Measurements from ENCODE around the gene FNDC8. TPM values are rescaled to one million over a fixed set of nuclear protein-coding genes. Genes with fewer than 3 reads are reported as not detected.

The FNDC8 gene
- total and polyA plus RNA-seq, 2 donors (not counting 1 experiment from before 2014, with no cell fraction given): not detected

DNA sequence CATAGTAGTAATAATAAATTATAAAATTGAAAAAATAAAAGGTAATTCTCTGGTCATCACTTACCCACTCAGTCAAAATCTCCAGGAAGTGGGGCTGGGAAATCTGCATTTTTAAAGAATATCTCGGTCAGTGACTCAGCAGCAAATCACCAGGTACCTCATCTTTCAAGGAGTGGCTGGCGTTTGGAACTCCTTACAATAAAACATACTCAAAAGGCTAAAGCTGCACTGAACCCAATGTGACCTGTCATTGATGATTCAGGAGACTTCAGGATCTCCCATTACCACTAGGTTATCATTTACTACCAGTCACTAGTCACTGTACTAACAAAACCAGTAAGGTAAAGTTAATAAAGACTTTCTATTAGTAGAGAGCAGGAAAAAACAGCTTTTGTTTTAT lies 36.4 kb upstream of the FNDC8 start:
- Histone ChIP-seq H3K27me3 (replicated peaks in 1 of 4; ENCODE audit: control extremely low read depth in 1 of 4, control insufficient read depth in 3 of 4, insufficient read depth in 4 of 4, low read length in 3 of 4) (no peaks in the 10 kb centered on the region), H2AFZ (ENCODE audit: insufficient read depth, low read depth, low read length, poor library complexity, severe bottlenecking) (no peak overlapping the region), H3K27ac (ENCODE audit: low read length in 2 of 2) (no peak overlapping the region), H3K4me2 (replicated peaks; ENCODE audit: low read depth, low read length, poor library complexity, severe bottlenecking) (no peak overlapping the region), H3K4me1 (ENCODE audit: control insufficient read depth in 2 of 2, insufficient read depth in 2 of 2, low read length in 2 of 2) (peaks cover 26 to 33% of the 10 kb centered on the region in 2 donors), H3K79me2 (ENCODE audit: control insufficient read depth, insufficient read depth, low read length) (peaks cover 90% of the 10 kb centered on the region), H3K9me3 (ENCODE audit: control extremely low read depth in 1 of 3, control insufficient read depth in 2 of 3, insufficient read depth in 1 of 3, low read length in 2 of 3) (no peaks in the 10 kb centered on the region), H3K9ac (ENCODE audit: low read length) (no peak overlapping the region), H4K20me1 (ENCODE audit: control insufficient read depth, insufficient read depth, low read length, poor library complexity, severe bottlenecking) (no peaks in the 10 kb centered on the region), H3K4me3 (ENCODE audit: control extremely low read depth in 1 of 5, extremely low read depth in 1 of 5, insufficient read depth in 1 of 5, low read depth in 2 of 5, low read length in 4 of 5) (no peak overlapping the region), H3K36me3 (replicated peaks in 1 of 2; ENCODE audit: control extremely low read depth in 1 of 2, control insufficient read depth in 1 of 2, extremely low read depth in 1 of 2, insufficient read depth in 2 of 2, low read length in 1 of 2) (no peaks in the 10 kb centered on the region)
- TF ChIP-seq EZH2 (IDR thresholded peaks at IDR 0.05; ENCODE audit: borderline replicate concordance, insufficient read depth, low read depth, low read length, poor library complexity, severe bottlenecking): no peak
- TF ChIP-seq, protein P1, sequence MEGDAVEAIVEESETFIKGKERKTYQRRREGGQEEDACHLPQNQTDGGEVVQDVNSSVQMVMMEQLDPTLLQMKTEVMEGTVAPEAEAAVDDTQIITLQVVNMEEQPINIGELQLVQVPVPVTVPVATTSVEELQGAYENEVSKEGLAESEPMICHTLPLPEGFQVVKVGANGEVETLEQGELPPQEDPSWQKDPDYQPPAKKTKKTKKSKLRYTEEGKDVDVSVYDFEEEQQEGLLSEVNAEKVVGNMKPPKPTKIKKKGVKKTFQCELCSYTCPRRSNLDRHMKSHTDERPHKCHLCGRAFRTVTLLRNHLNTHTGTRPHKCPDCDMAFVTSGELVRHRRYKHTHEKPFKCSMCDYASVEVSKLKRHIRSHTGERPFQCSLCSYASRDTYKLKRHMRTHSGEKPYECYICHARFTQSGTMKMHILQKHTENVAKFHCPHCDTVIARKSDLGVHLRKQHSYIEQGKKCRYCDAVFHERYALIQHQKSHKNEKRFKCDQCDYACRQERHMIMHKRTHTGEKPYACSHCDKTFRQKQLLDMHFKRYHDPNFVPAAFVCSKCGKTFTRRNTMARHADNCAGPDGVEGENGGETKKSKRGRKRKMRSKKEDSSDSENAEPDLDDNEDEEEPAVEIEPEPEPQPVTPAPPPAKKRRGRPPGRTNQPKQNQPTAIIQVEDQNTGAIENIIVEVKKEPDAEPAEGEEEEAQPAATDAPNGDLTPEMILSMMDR (IDR thresholded peaks at IDR 0.05): no peak
- CTCF ChIA-PET: interaction anchor here (3.1 kb wide), 1 partner anchor 21 kb away, joined by 15 read pairs; the partner anchor contains the start of gene RFFL
- intact Hi-C loops (cut with micrococcal nuclease): no loop called here
- Mint-ChIP-seq H3K4me3 (no peak overlapping the region), H3K27ac (no peak overlapping the region), H3K27me3 (no peaks in the 10 kb centered on the region), H3K9me3 (ENCODE audit: insufficient read depth) (no peaks in the 10 kb centered on the region), H3K4me1 (peaks cover 63% of the 10 kb centered on the region)
- no CpG with 5 or more reads among the region's 2 CpGs for WGBS (ENCODE audit: insufficient coverage)
- POLR2A ChIA-PET: no interaction called here
- ATAC-seq (ENCODE audit: low read depth) (no peak), DNase-seq (no peak)

DNA sequence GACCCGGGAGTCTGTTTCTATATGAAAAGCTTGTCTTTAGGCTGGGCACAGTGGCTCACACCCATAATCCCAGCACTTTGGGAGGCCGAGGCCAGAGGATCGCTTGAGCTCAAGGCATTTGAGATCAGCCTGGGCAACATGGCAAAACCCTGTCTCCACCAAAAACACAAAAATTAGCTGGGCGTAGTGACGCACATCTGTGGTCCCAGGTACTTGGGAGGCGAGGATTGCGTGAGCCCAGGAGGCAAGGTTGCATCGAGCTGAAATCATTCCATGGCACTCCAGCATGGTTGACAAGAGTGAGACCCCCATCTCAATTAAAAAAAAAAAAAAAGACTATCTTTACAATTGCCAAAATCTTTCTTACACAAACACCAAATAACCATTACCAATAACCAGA lies 35.3 kb upstream of the FNDC8 start:
- TF ChIP-seq EZH2 (IDR thresholded peaks at IDR 0.05; ENCODE audit: borderline replicate concordance, insufficient read depth, low read depth, low read length, poor library complexity, severe bottlenecking): no peak
- TF ChIP-seq, protein P1 (IDR thresholded peaks at IDR 0.05): no peak
- Mint-ChIP-seq H3K9me3 (ENCODE audit: insufficient read depth) (no peaks in the 10 kb centered on the region), H3K27me3 (no peaks in the 10 kb centered on the region), H3K4me1 (peaks cover 52% of the 10 kb centered on the region), H3K4me3 (no peak overlapping the region), H3K27ac (no peak overlapping the region)
- POLR2A ChIA-PET: no interaction called here
- intact Hi-C loops (cut with micrococcal nuclease): no loop called here
- H3K4me3 ChIP-seq (ENCODE audit: control extremely low read depth in 1 of 5, extremely low read depth in 1 of 5, insufficient read depth in 1 of 5, low read depth in 2 of 5, low read length in 4 of 5): no peak overlapping the region
- WGBS (ENCODE audit: insufficient coverage): 100% methylated on average over 8 of the region's 8 CpGs
- no peaks in the 10 kb centered on the region for H3K9me3 ChIP-seq (ENCODE audit: control extremely low read depth in 1 of 3, control insufficient read depth in 2 of 3, insufficient read depth in 1 of 3, low read length in 2 of 3)
- peaks cover 79% of the 10 kb centered on the region for H3K79me2 ChIP-seq (ENCODE audit: control insufficient read depth, insufficient read depth, low read length)
- H3K4me1 ChIP-seq (ENCODE audit: control insufficient read depth in 2 of 2, insufficient read depth in 2 of 2, low read length in 2 of 2): peaks cover 26 to 32% of the 10 kb centered on the region in 2 donors
- H3K4me2 ChIP-seq (replicated peaks; ENCODE audit: low read depth, low read length, poor library complexity, severe bottlenecking): no peak overlapping the region
- no peaks in the 10 kb centered on the region for H3K27me3 ChIP-seq (replicated peaks in 1 of 4; ENCODE audit: control extremely low read depth in 1 of 4, control insufficient read depth in 3 of 4, insufficient read depth in 4 of 4, low read length in 3 of 4)
- no peak for ATAC-seq (ENCODE audit: low read depth)
- no peak overlapping the region for H2AFZ ChIP-seq (ENCODE audit: insufficient read depth, low read depth, low read length, poor library complexity, severe bottlenecking)
- no peaks in the 10 kb centered on the region for H3K36me3 ChIP-seq (replicated peaks in 1 of 2; ENCODE audit: control extremely low read depth in 1 of 2, control insufficient read depth in 1 of 2, extremely low read depth in 1 of 2, insufficient read depth in 2 of 2, low read length in 1 of 2)
- DNase-seq: no peak
- H3K9ac ChIP-seq (ENCODE audit: low read length): no peak overlapping the region
- no peaks in the 10 kb centered on the region for H4K20me1 ChIP-seq (ENCODE audit: control insufficient read depth, insufficient read depth, low read length, poor library complexity, severe bottlenecking)
- H3K27ac ChIP-seq (ENCODE audit: low read length in 2 of 2): no peak overlapping the region
- CTCF ChIA-PET: interaction anchor here (1.2 to 3.1 kb wide), 3 partner anchors 22 to 64 kb away, joined by 3 to 15 read pairs (median 4); partner anchors contain the start of gene RFFL
